Measurements from ENCODE around the gene VSIR.

DNA sequence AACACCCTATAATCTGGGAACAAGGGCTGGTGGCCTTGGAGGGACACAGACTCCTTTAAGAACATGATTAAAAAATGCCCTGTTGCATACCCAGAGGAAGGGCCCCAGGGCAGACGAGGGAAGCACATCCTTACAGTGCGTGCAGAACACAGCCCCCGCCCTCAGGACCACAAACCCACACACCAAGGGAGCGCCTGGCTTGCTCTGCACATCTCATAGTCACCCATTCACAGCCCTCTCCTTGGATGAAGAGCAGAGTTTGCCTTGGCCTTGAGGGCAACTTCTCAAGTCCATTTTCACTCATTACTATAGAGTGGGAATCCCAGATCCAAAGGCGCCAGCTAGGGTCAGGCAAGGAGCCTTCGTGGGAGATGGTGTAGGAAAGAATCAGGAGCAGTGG is 6.3 kb upstream of the VSIR start:
- no peak for TF ChIP-seq EP300 (IDR thresholded peaks at IDR 0.05)
- no peak for TF ChIP-seq POLR2A (IDR thresholded peaks at IDR 0.05)
- TF ChIP-seq, protein P1, sequence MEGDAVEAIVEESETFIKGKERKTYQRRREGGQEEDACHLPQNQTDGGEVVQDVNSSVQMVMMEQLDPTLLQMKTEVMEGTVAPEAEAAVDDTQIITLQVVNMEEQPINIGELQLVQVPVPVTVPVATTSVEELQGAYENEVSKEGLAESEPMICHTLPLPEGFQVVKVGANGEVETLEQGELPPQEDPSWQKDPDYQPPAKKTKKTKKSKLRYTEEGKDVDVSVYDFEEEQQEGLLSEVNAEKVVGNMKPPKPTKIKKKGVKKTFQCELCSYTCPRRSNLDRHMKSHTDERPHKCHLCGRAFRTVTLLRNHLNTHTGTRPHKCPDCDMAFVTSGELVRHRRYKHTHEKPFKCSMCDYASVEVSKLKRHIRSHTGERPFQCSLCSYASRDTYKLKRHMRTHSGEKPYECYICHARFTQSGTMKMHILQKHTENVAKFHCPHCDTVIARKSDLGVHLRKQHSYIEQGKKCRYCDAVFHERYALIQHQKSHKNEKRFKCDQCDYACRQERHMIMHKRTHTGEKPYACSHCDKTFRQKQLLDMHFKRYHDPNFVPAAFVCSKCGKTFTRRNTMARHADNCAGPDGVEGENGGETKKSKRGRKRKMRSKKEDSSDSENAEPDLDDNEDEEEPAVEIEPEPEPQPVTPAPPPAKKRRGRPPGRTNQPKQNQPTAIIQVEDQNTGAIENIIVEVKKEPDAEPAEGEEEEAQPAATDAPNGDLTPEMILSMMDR (IDR thresholded peaks at IDR 0.05) = no peak
- TF ChIP-seq POLR2AphosphoS5 (IDR thresholded peaks at IDR 0.05) = no peak
